GM23248 (cell line): ENCODE data around the gene IGF2. TPM values are rescaled to one million over a fixed set of nuclear protein-coding genes. Genes with fewer than 3 reads are reported as not detected.
"Not testable (repeated sequence)": the region's sequence is repeated elsewhere in the genome, so short reads cannot be mapped to it uniquely, and the experiment has no call there.

Experiments used
- DNase-seq: peaks from one replicate; pipeline ENCODE4 v3.0.0-alpha.2; 2015
- H2AFZ ChIP-seq: fragments of 200-600 bp; sonication (generic); 2 replicates; pipeline ENCODE4 v1.6.1; 2016; ENCODE audit warnings: antibody characterized with exemption
- H3F3A ChIP-seq: fragments of 200-600 bp; sonication (generic); 2 replicates; pipeline ENCODE4 v1.6.1; 2016; ENCODE audit warnings: mild to moderate bottlenecking, antibody characterized with exemption, mixed run types; ENCODE audit not compliant: insufficient read depth
- H3K27ac ChIP-seq: fragments of 200-600 bp; sonication (generic); 2 replicates; pipeline ENCODE4 v1.5.1; 2016; ENCODE audit warnings: mild to moderate bottlenecking
- H3K27me3 ChIP-seq: fragments of 200-600 bp; sonication (generic); replicated peaks from 2 replicates; pipeline ENCODE4 v1.6.1; 2016; ENCODE audit warnings: mild to moderate bottlenecking; ENCODE audit not compliant: insufficient read depth
- H3K36me3 ChIP-seq: fragments of 200-600 bp; sonication (generic); 2 replicates; pipeline ENCODE4 v1.6.1; 2016; ENCODE audit warnings: low read depth, mild to moderate bottlenecking
- H3K4me1 ChIP-seq: fragments of 200-600 bp; sonication (generic); 2 replicates; pipeline ENCODE4 v1.6.1; 2016; ENCODE audit warnings: mild to moderate bottlenecking; ENCODE audit not compliant: insufficient read depth
- H3K4me2 ChIP-seq: fragments of 200-600 bp; sonication (generic); one replicate; pipeline ENCODE4 v1.6.1; 2016; ENCODE audit warnings: mild to moderate bottlenecking; ENCODE audit not compliant: unreplicated experiment
- H3K4me3 ChIP-seq: fragments of 200-600 bp; sonication (generic); 2 replicates; pipeline ENCODE4 v1.5.1; 2016; ENCODE audit warnings: mild to moderate bottlenecking
- H3K79me2 ChIP-seq: fragments of 200-600 bp; sonication (generic); 2 replicates; pipeline ENCODE4 v1.6.1; 2016; ENCODE audit warnings: mild to moderate bottlenecking; ENCODE audit not compliant: insufficient read depth
- H3K9ac ChIP-seq: fragments of 200-600 bp; sonication (generic); 2 replicates; pipeline ENCODE4 v1.6.1; 2016; ENCODE audit warnings: mild to moderate bottlenecking
- H3K9me2 ChIP-seq: fragments of 200-600 bp; sonication (generic); 2 replicates; pipeline ENCODE4 v1.6.1; 2016; ENCODE audit warnings: mixed run types, mild to moderate bottlenecking, moderate library complexity; ENCODE audit not compliant: insufficient read depth
- H3K9me3 ChIP-seq: fragments of 200-600 bp; sonication (generic); one replicate; pipeline ENCODE4 v1.6.1; 2017; ENCODE audit warnings: low read depth
- H4K20me1 ChIP-seq: fragments of 200-600 bp; sonication (generic); 2 replicates; pipeline ENCODE4 v1.6.0; 2016; ENCODE audit not compliant: insufficient read depth
- EZH2 ChIP-seq: fragments of 200-600 bp; sonication (generic); IDR thresholded peaks from 2 replicates; pipeline ENCODE4 v1.6.1; 2018; ENCODE audit warnings: antibody characterized with exemption, mild to moderate bottlenecking; ENCODE audit not compliant: insufficient read depth, poor library complexity, severe bottlenecking
- EZH2phosphoT487 ChIP-seq: fragments of 200-600 bp; sonication (generic); IDR thresholded peaks from 2 replicates; pipeline ENCODE4 v1.6.1; 2018; ENCODE audit warnings: antibody characterized with exemption, moderate library complexity, mild to moderate bottlenecking, low read depth; ENCODE audit not compliant: insufficient read depth
- WGBS, 2 experiments: methylation state at CpG; one replicate each; pipeline ENCODE4 v1.1.6; 2015 to 2017; ENCODE audit warnings: low lambda C conversion rate in 2 of 2, low coverage in 1 of 2; ENCODE audit errors: missing lambda C conversion rate in 2 of 2; 5-methylcytosine and 5-hydroxymethylcytosine counted together
- in situ Hi-C: fragments of 300-500 bp; cut with MboI; formaldehyde crosslinking; loops from 2 replicates; pipeline ENCODE4 v1.15.0; 2020
- polyA plus RNA-seq: library from polyadenylated mRNA; unstranded; fragments of >200 nt; fragmentation: Nextera tagmentation; extraction: Ambion mirVana; gene quantifications from 2 replicates; pipeline ENCODE4 v1.2.1, GENCODE V29; 2016
- total RNA-seq: library from RNA; depleted of rRNA; stranded (reverse); fragments of >200 nt; shearing (Covaris generic); gene quantifications from 2 replicates; pipeline ENCODE4 v1.2.3, GENCODE V29; 2014

IGF2 gene
- total and polyA plus RNA-seq, 2 experiments from 2014 or later = 0.06 TPM; not detected in 1

DNA sequence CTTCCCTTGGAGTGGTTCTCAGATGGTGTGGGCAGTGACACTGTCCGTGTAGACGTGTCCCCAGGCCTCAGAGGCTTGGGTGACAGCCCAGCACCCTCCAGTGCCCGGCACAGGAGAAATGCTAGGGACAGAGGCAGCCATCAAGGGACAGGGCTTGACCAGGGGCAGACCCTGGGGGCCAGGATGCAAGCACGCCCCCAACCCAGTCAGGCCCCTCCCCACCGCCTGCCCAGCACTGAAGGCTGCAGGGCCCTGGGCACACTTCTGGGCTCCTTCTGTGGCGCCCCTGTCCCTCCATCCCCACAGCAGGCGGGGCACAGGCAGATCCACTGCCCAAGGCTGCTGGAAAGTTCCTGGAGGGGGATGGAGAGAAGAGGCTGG lies 11.1 kb downstream of the IGF2 start:
- Histone ChIP-seq H4K20me1 (no peaks in the 10 kb centered on the region), H3K4me2 (no peak overlapping the region), H3K9me2 (no peaks in the 10 kb centered on the region), H3F3A (no peaks in the 10 kb centered on the region), H3K27me3 (peaks cover 9% of the 10 kb centered on the region), H3K27ac (no peak overlapping the region), H3K79me2 (no peaks in the 10 kb centered on the region), H2AFZ (no peak overlapping the region), H3K9ac (no peak overlapping the region), H3K9me3 (no peaks in the 10 kb centered on the region), H3K4me1 (no peaks in the 10 kb centered on the region), H3K4me3 (no peak overlapping the region), H3K36me3 (no peaks in the 10 kb centered on the region)
- 34 to 51% methylated on average over 7 of the region's 7 CpGs for WGBS, 2 experiments
- in situ Hi-C loops = no loop called here
- no peak for DNase-seq
- TF ChIP-seq EZH2phosphoT487 (no peak), EZH2 (no peak)

DNA sequence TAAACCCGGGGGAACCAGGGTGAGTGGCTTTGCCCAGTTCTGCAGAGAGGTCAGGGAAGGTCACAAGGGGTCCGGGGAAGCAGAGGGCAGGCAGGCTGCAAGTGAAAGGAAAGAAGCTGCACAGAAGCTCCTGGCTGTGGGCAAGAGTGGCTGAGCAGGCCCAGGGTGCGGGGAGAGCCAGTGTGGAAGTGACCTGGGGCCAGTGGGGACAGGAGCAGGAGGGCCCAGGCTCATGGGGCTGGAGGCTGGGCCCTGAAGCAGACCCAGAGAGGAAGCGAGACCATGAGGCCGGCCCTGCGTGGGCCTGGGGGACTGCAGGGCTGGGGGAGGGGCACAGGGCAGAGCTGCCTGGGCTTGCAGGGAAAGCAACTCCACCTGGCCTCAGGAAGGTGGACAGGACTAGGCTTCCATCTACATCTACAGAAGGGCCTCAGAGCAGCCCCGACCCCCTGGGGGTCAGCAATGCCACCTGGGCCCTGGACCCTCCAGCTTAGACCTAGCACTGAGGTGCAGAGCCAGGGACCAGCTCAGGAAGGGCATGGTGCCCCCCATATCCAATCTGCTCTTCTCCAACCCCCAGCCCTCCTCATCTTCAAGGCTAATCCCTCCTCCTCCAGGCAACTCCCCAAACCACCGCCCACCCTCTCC lies 11.6 kb downstream of the IGF2 start:
- no peaks in the 10 kb centered on the region for H3K4me1 ChIP-seq
- no peak overlapping the region for H3K4me2 ChIP-seq
- DNase-seq = no peak
- H3K27ac ChIP-seq = no peak overlapping the region
- no peaks in the 10 kb centered on the region for H3K79me2 ChIP-seq
- TF ChIP-seq EZH2 (no peak), EZH2phosphoT487 (no peak)
- no peaks in the 10 kb centered on the region for H4K20me1 ChIP-seq
- no peaks in the 10 kb centered on the region for H3F3A ChIP-seq
- in situ Hi-C loops = no loop called here
- WGBS, 2 experiments = 34 to 35% methylated on average over 8 of the region's 8 CpGs
- H3K4me3 ChIP-seq = no peak overlapping the region
- H2AFZ ChIP-seq = no peak overlapping the region
- H3K36me3 ChIP-seq = no peaks in the 10 kb centered on the region
- H3K9me3 ChIP-seq = no peaks in the 10 kb centered on the region
- H3K27me3 ChIP-seq = peaks cover 7% of the 10 kb centered on the region
- no peak overlapping the region for H3K9ac ChIP-seq
- no peaks in the 10 kb centered on the region for H3K9me2 ChIP-seq

DNA sequence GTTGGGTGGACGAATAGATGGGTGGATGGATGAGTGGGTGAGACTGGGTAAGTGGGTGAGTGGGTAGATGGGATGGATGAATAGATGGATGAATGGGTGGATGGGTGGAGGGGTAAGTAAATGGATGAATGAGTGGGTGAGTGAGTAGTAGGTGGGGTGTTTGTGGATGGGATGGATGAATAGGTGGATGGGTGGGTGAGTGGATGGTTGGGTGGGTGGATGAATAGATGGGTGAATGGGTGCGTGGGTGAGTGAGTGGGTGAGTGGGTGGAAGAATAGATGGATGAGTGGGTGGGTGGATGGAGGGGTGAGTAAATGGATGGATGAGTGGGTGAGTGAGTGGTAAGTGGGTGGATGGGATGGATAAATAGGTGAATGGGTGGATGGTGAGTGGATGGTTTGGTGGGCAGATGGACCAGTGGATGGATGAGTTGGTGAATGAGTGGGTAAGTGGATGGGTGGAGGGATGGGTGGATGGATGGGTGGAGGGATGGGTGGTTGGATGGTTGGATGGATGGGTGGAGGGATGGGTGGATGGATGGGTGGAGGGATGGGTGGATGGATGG lies 12.6 kb downstream of the IGF2 start:
- no peak overlapping the region for H3K4me3 ChIP-seq
- H3K27ac ChIP-seq = no peak overlapping the region
- no peaks in the 10 kb centered on the region for H3K4me1 ChIP-seq
- TF ChIP-seq EZH2 = no peak
- no peak for TF ChIP-seq EZH2phosphoT487
- in situ Hi-C loops = no loop called here
- H3K27me3 ChIP-seq = 0 out of 2 replicates have a peak, but pooled peaks cover 7% of the 10 kb centered on the region
- no peaks in the 10 kb centered on the region for H4K20me1 ChIP-seq
- H3K4me2 ChIP-seq = no peak overlapping the region
- no peak overlapping the region for H2AFZ ChIP-seq
- no peaks in the 10 kb centered on the region for H3K36me3 ChIP-seq
- no peak overlapping the region for H3K9ac ChIP-seq
- no peak for DNase-seq
- whole genome bisulfite sequencing, 2 experiments = 59% methylated on average over 2 of the region's 2 CpGs; no CpG with 5 or more reads in 1 of the 2 experiments
- no peaks in the 10 kb centered on the region for H3K9me3 ChIP-seq
- no peaks in the 10 kb centered on the region for H3K9me2 ChIP-seq
- H3F3A ChIP-seq = no peaks in the 10 kb centered on the region
- no peaks in the 10 kb centered on the region for H3K79me2 ChIP-seq

DNA sequence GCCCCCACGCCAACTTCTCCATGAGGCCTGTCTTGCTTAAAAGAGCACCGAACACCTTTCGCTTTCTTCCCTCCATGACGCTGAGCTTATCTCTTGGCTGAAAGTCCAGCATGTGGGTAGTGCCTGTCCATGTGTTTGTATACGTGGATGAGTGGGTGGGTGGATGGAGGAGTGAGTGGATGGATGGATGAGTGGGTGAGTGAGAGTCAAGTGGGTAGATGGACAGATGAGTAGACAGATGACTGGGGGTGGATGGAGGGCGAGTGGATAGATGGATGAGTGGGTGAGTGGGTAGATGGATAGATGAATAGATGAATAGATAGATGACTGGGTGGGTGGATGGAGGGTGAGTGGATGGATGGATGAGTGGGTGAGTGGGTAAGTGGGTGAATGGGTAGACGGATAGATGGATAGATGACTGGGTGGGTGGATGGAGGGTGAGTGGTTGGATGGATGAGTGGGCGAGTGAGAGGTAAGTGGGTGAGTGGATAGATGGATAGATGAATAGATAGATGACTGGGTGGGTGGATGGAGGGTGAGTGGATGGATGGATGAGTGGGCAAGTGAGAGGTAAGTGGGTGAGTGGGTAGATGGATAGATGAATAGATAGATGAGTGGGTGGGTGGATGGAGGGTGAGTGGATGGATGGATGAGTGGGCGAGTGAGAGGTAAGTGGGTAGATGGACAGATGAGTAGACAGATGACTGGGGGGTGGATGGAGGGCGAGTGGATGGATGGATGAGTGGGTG lies 14.3 kb downstream of the IGF2 start:
- H3K4me2 ChIP-seq, H3K4me1 ChIP-seq, H3K79me2 ChIP-seq, H2AFZ ChIP-seq, H3K27ac ChIP-seq, H3K36me3 ChIP-seq, DNase-seq, in situ Hi-C loops, H3K9me3 ChIP-seq, H3F3A ChIP-seq, H4K20me1 ChIP-seq, H3K9ac ChIP-seq, H3K9me2 ChIP-seq, H3K4me3 ChIP-seq: not testable (repeated sequence)
- WGBS, 2 experiments = 55 to 60% methylated on average over 6 to 10 of the region's 10 CpGs
- peaks cover 20% of the 10 kb centered on the region; the same call in 1 of the 2 replicates for H3K27me3 ChIP-seq
